Measurements from ENCODE around the gene TM4SF18.

Gene TM4SF18

GRCh38 chr3:149283401-149283800, 50.0 kb downstream of the TM4SF18 start:
- DNase-seq (ENCODE audit: low read depth), result no peak

GRCh38 chr3:149282836-149283235, 50.6 kb downstream of the TM4SF18 start:
- DNase-seq (ENCODE audit: low read depth), result no peak

- DNase-seq (ENCODE audit: low read depth), result no peak
Measured at GRCh38 chr3:149282322-149282721, 51.1 kb downstream of the TM4SF18 start.

GRCh38 chr3:149280671-149281349, 52.6 kb downstream of the TM4SF18 start:
- no peak for DNase-seq (ENCODE audit: low read depth)

- no peak for DNase-seq (ENCODE audit: low read depth)
Measured at GRCh38 chr3:149278911-149279310, 54.5 kb downstream of the TM4SF18 start.

GRCh38 chr3:149277331-149277813, 56.1 kb downstream of the TM4SF18 start:
- DNase-seq (ENCODE audit: low read depth), result no peak

- DNase-seq (ENCODE audit: low read depth), result no peak
Measured at GRCh38 chr3:149276619-149277018, 56.8 kb downstream of the TM4SF18 start.

- no peak for DNase-seq (ENCODE audit: low read depth)
Measured at GRCh38 chr3:149274220-149274619, 59.2 kb downstream of the TM4SF18 start.

- DNase-seq (ENCODE audit: low read depth), result no peak
Measured at GRCh38 chr3:149273096-149273751, 60.2 kb downstream of the TM4SF18 start.

GRCh38 chr3:149271669-149272068, 61.8 kb downstream of the TM4SF18 start:
- no peak for DNase-seq (ENCODE audit: low read depth)

- no peak for DNase-seq (ENCODE audit: low read depth)
Measured at GRCh38 chr3:149270180-149270579, 63.3 kb downstream of the TM4SF18 start.

- DNase-seq (ENCODE audit: low read depth), result no peak
Measured at GRCh38 chr3:149269687-149270086, 63.7 kb downstream of the TM4SF18 start.
